GM23338 (cell line): ENCODE data around the gene BEGAIN.

Experiments used
- CREB1 ChIP-seq: fragments of 250-450 bp; sonication (Bioruptor Pico); IDR thresholded peaks from 2 replicates; pipeline ENCODE4 v1.5.0; 2020; ENCODE audit warnings: low read depth, mild to moderate bottlenecking, moderate library complexity
- EZH2 ChIP-seq: fragments of 200-600 bp; sonication (generic); IDR thresholded peaks from one replicate; pipeline ENCODE4 v1.8.0; 2017; ENCODE audit warnings: antibody characterized with exemption, mild to moderate bottlenecking, low read depth; ENCODE audit not compliant: unreplicated experiment
- EZH2phosphoT487 ChIP-seq: fragments of 200-600 bp; sonication (generic); IDR thresholded peaks from one replicate; pipeline ENCODE4 v1.8.1; 2018; ENCODE audit warnings: antibody characterized with exemption; ENCODE audit not compliant: unreplicated experiment
- JUNB ChIP-seq: IDR thresholded peaks from one replicate; pipeline ENCODE4 v1.6.1; 2016; ENCODE audit warnings: antibody characterized with exemption; ENCODE audit not compliant: unreplicated experiment
- NANOG ChIP-seq: IDR thresholded peaks from 2 replicates; pipeline ENCODE4 v1.6.1; 2016; ENCODE audit warnings: antibody characterized with exemption, borderline replicate concordance
- POLR2AphosphoS5 ChIP-seq: IDR thresholded peaks from 2 replicates; pipeline ENCODE4 v1.6.1; 2016; ENCODE audit warnings: antibody characterized with exemption, low read depth
- STAT1 ChIP-seq: IDR thresholded peaks from one replicate; pipeline ENCODE4 v1.6.1; 2016; ENCODE audit warnings: antibody characterized with exemption; ENCODE audit not compliant: unreplicated experiment
- ZNF114 ChIP-seq: fragments of 250-450 bp; sonication (Bioruptor Pico); IDR thresholded peaks from 2 replicates; pipeline ENCODE4 v1.5.0; 2020; ENCODE audit warnings: mild to moderate bottlenecking, moderate library complexity
- TF ChIP-seq, protein P1 (sequence below), 2 experiments: fragments of 200-600 bp in 1 of 2; sonication (generic) in 1 of 2; conservative IDR thresholded peaks; 2 replicates each; pipeline versions ENCODE4 v1.5.1 to v1.6.1; 2016 to 2017; ENCODE audit warnings: antibody characterized with exemption in 2 of 2, low read depth in 2 of 2, mild to moderate bottlenecking in 2 of 2, moderate library complexity in 1 of 2
- TF ChIP-seq, protein P2 (sequence below): IDR thresholded peaks from one replicate; pipeline ENCODE4 v1.6.1; 2018; ENCODE audit warnings: antibody characterized with exemption; ENCODE audit not compliant: unreplicated experiment
- TF ChIP-seq, protein P3 (sequence below): fragments of 250-450 bp; sonication (Bioruptor Pico); IDR thresholded peaks from 2 replicates; pipeline ENCODE4 v1.5.0; 2020; ENCODE audit warnings: mild to moderate bottlenecking, moderate library complexity

DNA sequence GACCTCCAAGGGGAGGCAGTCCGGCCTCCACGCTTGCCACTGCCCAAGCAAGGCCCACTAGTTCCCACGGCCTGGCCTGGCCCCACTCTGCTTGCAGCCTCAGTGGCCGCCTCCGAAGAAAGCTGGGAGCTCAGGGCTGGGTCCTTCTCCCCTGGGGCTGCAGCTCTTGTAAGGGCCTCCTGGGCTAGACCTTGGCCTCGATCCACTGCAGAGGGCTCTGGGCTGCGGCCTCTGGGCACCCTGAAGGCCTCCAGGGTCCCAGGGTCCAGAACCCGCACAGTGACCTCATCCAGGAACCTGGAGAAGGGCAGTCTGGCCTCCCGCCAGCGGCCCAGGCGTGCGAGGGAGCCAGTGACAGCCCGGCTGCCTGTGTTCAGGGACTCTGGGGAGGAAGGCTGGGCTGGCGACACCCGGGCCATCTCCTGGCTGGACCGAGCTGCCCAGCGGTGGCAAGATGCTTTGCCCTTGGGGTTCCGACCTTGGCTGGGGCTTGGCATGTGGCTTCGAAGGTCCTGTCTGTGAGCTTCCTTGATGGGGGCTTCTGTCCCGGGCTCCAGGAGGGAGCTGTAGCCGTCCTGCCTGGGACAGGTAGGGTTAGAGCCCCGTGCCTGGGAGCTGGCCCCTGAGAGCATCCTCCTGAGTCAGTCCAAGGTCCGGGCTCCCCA lies 9.8 kb downstream of the BEGAIN start:
- TF ChIP-seq, protein P1, sequence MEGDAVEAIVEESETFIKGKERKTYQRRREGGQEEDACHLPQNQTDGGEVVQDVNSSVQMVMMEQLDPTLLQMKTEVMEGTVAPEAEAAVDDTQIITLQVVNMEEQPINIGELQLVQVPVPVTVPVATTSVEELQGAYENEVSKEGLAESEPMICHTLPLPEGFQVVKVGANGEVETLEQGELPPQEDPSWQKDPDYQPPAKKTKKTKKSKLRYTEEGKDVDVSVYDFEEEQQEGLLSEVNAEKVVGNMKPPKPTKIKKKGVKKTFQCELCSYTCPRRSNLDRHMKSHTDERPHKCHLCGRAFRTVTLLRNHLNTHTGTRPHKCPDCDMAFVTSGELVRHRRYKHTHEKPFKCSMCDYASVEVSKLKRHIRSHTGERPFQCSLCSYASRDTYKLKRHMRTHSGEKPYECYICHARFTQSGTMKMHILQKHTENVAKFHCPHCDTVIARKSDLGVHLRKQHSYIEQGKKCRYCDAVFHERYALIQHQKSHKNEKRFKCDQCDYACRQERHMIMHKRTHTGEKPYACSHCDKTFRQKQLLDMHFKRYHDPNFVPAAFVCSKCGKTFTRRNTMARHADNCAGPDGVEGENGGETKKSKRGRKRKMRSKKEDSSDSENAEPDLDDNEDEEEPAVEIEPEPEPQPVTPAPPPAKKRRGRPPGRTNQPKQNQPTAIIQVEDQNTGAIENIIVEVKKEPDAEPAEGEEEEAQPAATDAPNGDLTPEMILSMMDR (conservative IDR thresholded peaks at IDR 0.05; ENCODE audit: low read depth in 2 of 2) = no peak
- TF ChIP-seq EZH2phosphoT487 = no peak
- no peak for TF ChIP-seq EZH2
- TF ChIP-seq POLR2AphosphoS5 = no peak
- TF ChIP-seq, protein P2, sequence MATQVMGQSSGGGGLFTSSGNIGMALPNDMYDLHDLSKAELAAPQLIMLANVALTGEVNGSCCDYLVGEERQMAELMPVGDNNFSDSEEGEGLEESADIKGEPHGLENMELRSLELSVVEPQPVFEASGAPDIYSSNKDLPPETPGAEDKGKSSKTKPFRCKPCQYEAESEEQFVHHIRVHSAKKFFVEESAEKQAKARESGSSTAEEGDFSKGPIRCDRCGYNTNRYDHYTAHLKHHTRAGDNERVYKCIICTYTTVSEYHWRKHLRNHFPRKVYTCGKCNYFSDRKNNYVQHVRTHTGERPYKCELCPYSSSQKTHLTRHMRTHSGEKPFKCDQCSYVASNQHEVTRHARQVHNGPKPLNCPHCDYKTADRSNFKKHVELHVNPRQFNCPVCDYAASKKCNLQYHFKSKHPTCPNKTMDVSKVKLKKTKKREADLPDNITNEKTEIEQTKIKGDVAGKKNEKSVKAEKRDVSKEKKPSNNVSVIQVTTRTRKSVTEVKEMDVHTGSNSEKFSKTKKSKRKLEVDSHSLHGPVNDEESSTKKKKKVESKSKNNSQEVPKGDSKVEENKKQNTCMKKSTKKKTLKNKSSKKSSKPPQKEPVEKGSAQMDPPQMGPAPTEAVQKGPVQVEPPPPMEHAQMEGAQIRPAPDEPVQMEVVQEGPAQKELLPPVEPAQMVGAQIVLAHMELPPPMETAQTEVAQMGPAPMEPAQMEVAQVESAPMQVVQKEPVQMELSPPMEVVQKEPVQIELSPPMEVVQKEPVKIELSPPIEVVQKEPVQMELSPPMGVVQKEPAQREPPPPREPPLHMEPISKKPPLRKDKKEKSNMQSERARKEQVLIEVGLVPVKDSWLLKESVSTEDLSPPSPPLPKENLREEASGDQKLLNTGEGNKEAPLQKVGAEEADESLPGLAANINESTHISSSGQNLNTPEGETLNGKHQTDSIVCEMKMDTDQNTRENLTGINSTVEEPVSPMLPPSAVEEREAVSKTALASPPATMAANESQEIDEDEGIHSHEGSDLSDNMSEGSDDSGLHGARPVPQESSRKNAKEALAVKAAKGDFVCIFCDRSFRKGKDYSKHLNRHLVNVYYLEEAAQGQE = no peak
- TF ChIP-seq, protein P3, sequence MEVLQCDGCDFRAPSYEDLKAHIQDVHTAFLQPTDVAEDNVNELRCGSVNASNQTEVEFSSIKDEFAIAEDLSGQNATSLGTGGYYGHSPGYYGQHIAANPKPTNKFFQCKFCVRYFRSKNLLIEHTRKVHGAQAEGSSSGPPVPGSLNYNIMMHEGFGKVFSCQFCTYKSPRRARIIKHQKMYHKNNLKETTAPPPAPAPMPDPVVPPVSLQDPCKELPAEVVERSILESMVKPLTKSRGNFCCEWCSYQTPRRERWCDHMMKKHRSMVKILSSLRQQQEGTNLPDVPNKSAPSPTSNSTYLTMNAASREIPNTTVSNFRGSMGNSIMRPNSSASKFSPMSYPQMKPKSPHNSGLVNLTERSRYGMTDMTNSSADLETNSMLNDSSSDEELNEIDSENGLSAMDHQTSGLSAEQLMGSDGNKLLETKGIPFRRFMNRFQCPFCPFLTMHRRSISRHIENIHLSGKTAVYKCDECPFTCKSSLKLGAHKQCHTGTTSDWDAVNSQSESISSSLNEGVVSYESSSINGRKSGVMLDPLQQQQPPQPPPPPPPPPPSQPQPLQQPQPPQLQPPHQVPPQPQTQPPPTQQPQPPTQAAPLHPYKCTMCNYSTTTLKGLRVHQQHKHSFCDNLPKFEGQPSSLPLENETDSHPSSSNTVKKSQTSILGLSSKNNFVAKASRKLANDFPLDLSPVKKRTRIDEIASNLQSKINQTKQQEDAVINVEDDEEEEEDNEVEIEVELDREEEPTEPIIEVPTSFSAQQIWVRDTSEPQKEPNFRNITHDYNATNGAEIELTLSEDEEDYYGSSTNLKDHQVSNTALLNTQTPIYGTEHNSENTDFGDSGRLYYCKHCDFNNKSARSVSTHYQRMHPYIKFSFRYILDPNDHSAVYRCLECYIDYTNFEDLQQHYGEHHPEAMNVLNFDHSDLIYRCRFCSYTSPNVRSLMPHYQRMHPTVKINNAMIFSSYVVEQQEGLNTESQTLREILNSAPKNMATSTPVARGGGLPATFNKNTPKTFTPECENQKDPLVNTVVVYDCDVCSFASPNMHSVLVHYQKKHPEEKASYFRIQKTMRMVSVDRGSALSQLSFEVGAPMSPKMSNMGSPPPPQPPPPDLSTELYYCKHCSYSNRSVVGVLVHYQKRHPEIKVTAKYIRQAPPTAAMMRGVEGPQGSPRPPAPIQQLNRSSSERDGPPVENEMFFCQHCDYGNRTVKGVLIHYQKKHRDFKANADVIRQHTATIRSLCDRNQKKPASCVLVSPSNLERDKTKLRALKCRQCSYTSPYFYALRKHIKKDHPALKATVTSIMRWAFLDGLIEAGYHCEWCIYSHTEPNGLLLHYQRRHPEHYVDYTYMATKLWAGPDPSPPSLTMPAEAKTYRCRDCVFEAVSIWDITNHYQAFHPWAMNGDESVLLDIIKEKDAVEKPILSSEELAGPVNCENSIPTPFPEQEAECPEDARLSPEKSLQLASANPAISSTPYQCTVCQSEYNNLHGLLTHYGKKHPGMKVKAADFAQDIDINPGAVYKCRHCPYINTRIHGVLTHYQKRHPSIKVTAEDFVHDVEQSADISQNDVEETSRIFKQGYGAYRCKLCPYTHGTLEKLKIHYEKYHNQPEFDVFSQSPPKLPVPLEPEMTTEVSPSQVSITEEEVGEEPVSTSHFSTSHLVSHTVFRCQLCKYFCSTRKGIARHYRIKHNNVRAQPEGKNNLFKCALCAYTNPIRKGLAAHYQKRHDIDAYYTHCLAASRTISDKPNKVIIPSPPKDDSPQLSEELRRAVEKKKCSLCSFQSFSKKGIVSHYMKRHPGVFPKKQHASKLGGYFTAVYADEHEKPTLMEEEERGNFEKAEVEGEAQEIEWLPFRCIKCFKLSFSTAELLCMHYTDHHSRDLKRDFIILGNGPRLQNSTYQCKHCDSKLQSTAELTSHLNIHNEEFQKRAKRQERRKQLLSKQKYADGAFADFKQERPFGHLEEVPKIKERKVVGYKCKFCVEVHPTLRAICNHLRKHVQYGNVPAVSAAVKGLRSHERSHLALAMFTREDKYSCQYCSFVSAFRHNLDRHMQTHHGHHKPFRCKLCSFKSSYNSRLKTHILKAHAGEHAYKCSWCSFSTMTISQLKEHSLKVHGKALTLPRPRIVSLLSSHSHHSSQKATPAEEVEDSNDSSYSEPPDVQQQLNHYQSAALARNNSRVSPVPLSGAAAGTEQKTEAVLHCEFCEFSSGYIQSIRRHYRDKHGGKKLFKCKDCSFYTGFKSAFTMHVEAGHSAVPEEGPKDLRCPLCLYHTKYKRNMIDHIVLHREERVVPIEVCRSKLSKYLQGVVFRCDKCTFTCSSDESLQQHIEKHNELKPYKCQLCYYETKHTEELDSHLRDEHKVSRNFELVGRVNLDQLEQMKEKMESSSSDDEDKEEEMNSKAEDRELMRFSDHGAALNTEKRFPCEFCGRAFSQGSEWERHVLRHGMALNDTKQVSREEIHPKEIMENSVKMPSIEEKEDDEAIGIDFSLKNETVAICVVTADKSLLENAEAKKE (CRISPR knock-in tag) = no peak
- no peak for TF ChIP-seq CREB1 (CRISPR knock-in tag)
- TF ChIP-seq ZNF114 (CRISPR knock-in tag) = no peak
- TF ChIP-seq STAT1 = no peak
- TF ChIP-seq JUNB = no peak
- no peak for TF ChIP-seq NANOG
